Astrocyte (in vitro differentiated cells and primary cell): ENCODE data around the gene C1QA. TPM values are rescaled to one million over a fixed set of nuclear protein-coding genes. Genes with fewer than 3 reads are reported as not detected.
A peak's percentile ranks its signal among the peaks of the same experiment; 100 is the strongest.

Source experiments
- DNase-seq: peaks from one replicate; pipeline ENCODE4 v3.0.0-alpha.2; 2010; ENCODE audit warnings: low read depth
- FAIRE-seq: peaks from 2 replicates; lab custom pipeline; 2011; peaks lifted over from hg19 to GRCh38; lab: Jason Lieb, UNC
- H2AFZ ChIP-seq: 2 replicates; pipeline ENCODE4 v1.6.0; 2012; ENCODE audit warnings: low read depth, low read length, inconsistent platforms
- H3K27ac ChIP-seq: 2 replicates; pipeline ENCODE4 v1.5.1; 2011; ENCODE audit warnings: low read depth, low read length, inconsistent platforms
- H3K27me3 ChIP-seq: 2 replicates; pipeline ENCODE4 v1.6.0; 2011; ENCODE audit warnings: low read length, inconsistent platforms; ENCODE audit not compliant: insufficient read depth
- H3K36me3 ChIP-seq: 2 replicates; pipeline ENCODE4 v1.5.1; 2011; ENCODE audit warnings: low read length, inconsistent platforms; ENCODE audit not compliant: insufficient read depth
- H3K4me1 ChIP-seq: 2 replicates; pipeline ENCODE4 v1.5.1; 2011; ENCODE audit warnings: low read length, inconsistent platforms; ENCODE audit not compliant: insufficient read depth
- H3K4me2 ChIP-seq: 2 replicates; pipeline ENCODE4 v1.6.0; 2012; ENCODE audit warnings: low read length, inconsistent platforms
- H3K4me3 ChIP-seq: 2 replicates; pipeline ENCODE4 v1.5.1; 2011; ENCODE audit warnings: low read depth, mild to moderate bottlenecking, low read length, inconsistent platforms; ENCODE audit not compliant: insufficient read depth
- H3K79me2 ChIP-seq: 2 replicates; pipeline ENCODE4 v1.6.0; 2012; ENCODE audit warnings: mild to moderate bottlenecking, low read length, inconsistent platforms; ENCODE audit not compliant: insufficient read depth
- H3K9ac ChIP-seq: 2 replicates; pipeline ENCODE4 v1.6.0; 2012; ENCODE audit warnings: mild to moderate bottlenecking, low read length, inconsistent platforms
- H3K9me3 ChIP-seq: 2 replicates; pipeline ENCODE4 v1.5.1; 2012; ENCODE audit warnings: low read depth, mild to moderate bottlenecking, low read length, inconsistent platforms; ENCODE audit not compliant: insufficient read depth
- H4K20me1 ChIP-seq: 2 replicates; pipeline ENCODE4 v1.6.0; 2012; ENCODE audit warnings: low read length, inconsistent platforms; ENCODE audit not compliant: insufficient read depth
- H3K27ac Mint-ChIP-seq: one replicate; pipeline ENCODE4 v1.8.0; 2021; ENCODE audit warnings: mild to moderate bottlenecking, mixed read lengths; ENCODE audit not compliant: unreplicated experiment
- H3K27me3 Mint-ChIP-seq: one replicate; pipeline ENCODE4 v1.8.0; 2021; ENCODE audit warnings: low read depth, mixed read lengths; ENCODE audit not compliant: unreplicated experiment
- H3K36me3 Mint-ChIP-seq: one replicate; pipeline ENCODE4 v1.8.0; 2021; ENCODE audit warnings: low read depth, mixed read lengths; ENCODE audit not compliant: unreplicated experiment
- H3K4me1 Mint-ChIP-seq: one replicate; pipeline ENCODE4 v1.8.0; 2021; ENCODE audit warnings: low read depth, mixed read lengths; ENCODE audit not compliant: unreplicated experiment
- H3K4me3 Mint-ChIP-seq: one replicate; pipeline ENCODE4 v1.8.0; 2021; ENCODE audit warnings: mild to moderate bottlenecking, moderate library complexity, mixed read lengths; ENCODE audit not compliant: unreplicated experiment
- H3K9me3 Mint-ChIP-seq: one replicate; pipeline ENCODE4 v1.8.0; 2021; ENCODE audit warnings: mild to moderate bottlenecking, mixed read lengths; ENCODE audit not compliant: unreplicated experiment
- CTCF ChIP-seq: IDR thresholded peaks from 2 replicates; pipeline ENCODE4 v1.5.1; 2011; ENCODE audit warnings: low read depth, mild to moderate bottlenecking, inconsistent platforms, low read length, moderate library complexity; ENCODE audit not compliant: insufficient read depth
- EZH2 ChIP-seq: IDR thresholded peaks from 2 replicates; pipeline ENCODE4 v1.6.1; 2012; ENCODE audit warnings: mild to moderate bottlenecking, low read length, inconsistent platforms; ENCODE audit not compliant: insufficient read depth
- total RNA-seq: library from RNA; stranded (reverse); gene quantifications from 2 replicates; pipeline ENCODE4 v1.2.1, GENCODE V29; 2021

C1QA gene
- total RNA-seq, 1 donor from 2014 or later = not detected

GRCh38 chr1:22660716-22661241, 24.4 kb downstream of the C1QA start:
- Histone ChIP-seq H3K4me2 (no peak overlapping the region), H4K20me1 (no peaks in the 10 kb centered on the region), H3K27me3 (peaks cover 43% of the 10 kb centered on the region), H3K4me1 (no peaks in the 10 kb centered on the region), H3K79me2 (no peaks in the 10 kb centered on the region), H2AFZ (no peak overlapping the region), H3K27ac (no peak overlapping the region), H3K9ac (no peak overlapping the region), H3K4me3 (no peak overlapping the region), H3K9me3 (no peaks in the 10 kb centered on the region), H3K36me3 (no peaks in the 10 kb centered on the region)
- Mint-ChIP-seq H3K4me1 (no peaks in the 10 kb centered on the region), H3K27me3 (peaks cover 65% of the 10 kb centered on the region), H3K36me3 (no peaks in the 10 kb centered on the region), H3K27ac (no peak overlapping the region), H3K9me3 (no peaks in the 10 kb centered on the region), H3K4me3 (no peak overlapping the region)
- DNase-seq (no peak), FAIRE-seq (no peak)
- TF ChIP-seq CTCF (no peak), EZH2 (no peak)

- TF ChIP-seq EZH2 (no peak), CTCF (no peak)
- Mint-ChIP-seq H3K27ac (no peak overlapping the region), H3K9me3 (no peaks in the 10 kb centered on the region), H3K4me1 (no peaks in the 10 kb centered on the region), H3K4me3 (no peak overlapping the region), H3K36me3 (no peaks in the 10 kb centered on the region), H3K27me3 (peaks cover 64% of the 10 kb centered on the region)
- H3K27me3 ChIP-seq = peaks cover 37% of the 10 kb centered on the region
- FAIRE-seq (no peak), DNase-seq (no peak)
- H4K20me1 ChIP-seq = no peaks in the 10 kb centered on the region
- no peak overlapping the region for H3K27ac ChIP-seq
- H3K4me1 ChIP-seq = no peaks in the 10 kb centered on the region
- H3K4me2 ChIP-seq = no peak overlapping the region
- H3K9me3 ChIP-seq = no peaks in the 10 kb centered on the region
- H3K79me2 ChIP-seq = no peaks in the 10 kb centered on the region
- no peaks in the 10 kb centered on the region for H3K36me3 ChIP-seq
- no peak overlapping the region for H2AFZ ChIP-seq
- no peak overlapping the region for H3K9ac ChIP-seq
- no peak overlapping the region for H3K4me3 ChIP-seq
Measured at GRCh38 chr1:22661880-22662279, 25.5 kb downstream of the C1QA start.

GRCh38 chr1:22662318-22662717, 25.9 kb downstream of the C1QA start:
- Histone ChIP-seq H3K27me3 (peaks cover 36% of the 10 kb centered on the region), H3K4me2 (no peak overlapping the region)

More at GRCh38 chr1:22662318-22662717, 25.9 kb downstream of the C1QA start:
- Mint-ChIP-seq H3K9me3 (no peaks in the 10 kb centered on the region), H3K27ac (peak overlapping the region; percentile 74), H3K4me3 (no peak overlapping the region), H3K4me1 (no peaks in the 10 kb centered on the region), H3K36me3 (no peaks in the 10 kb centered on the region), H3K27me3 (peaks cover 64% of the 10 kb centered on the region)
- TF ChIP-seq CTCF (no peak), EZH2 (no peak)
- FAIRE-seq (no peak), DNase-seq (no peak)
- no peak overlapping the region for H2AFZ ChIP-seq
- H3K79me2 ChIP-seq = no peaks in the 10 kb centered on the region
- no peaks in the 10 kb centered on the region for H3K36me3 ChIP-seq
- no peak overlapping the region for H3K9ac ChIP-seq
- no peaks in the 10 kb centered on the region for H3K4me1 ChIP-seq
- H4K20me1 ChIP-seq = no peaks in the 10 kb centered on the region
- no peaks in the 10 kb centered on the region for H3K9me3 ChIP-seq
- no peak overlapping the region for H3K27ac ChIP-seq
- H3K4me3 ChIP-seq = no peak overlapping the region
